Activated CD8-positive, alpha-beta T cell treated with anti-CD3 and anti-CD28 coated beads for 36 hours (primary cell): Measurements from ENCODE around the gene CDC34. TPM values are rescaled to one million over a fixed set of nuclear protein-coding genes. Genes with fewer than 3 reads are reported as not detected.

Experiments used
- ATAC-seq: fragments of 200-7000 bp; cut with Tn5 transposase; one replicate; pipeline ENCODE4 v1.10.0; 2021; ENCODE audit warnings: mild to moderate bottlenecking, moderate library complexity
- CTCF ChIA-PET: fragments of 350-600 bp; sonication (Branson Sonifier 250); formaldehyde crosslinking; loops from one replicate; lab custom pipeline; 2021; ENCODE audit warnings: antibody characterized with exemption; lab: Charles Lee
- POLR2A ChIA-PET: fragments of 350-600 bp; sonication (Branson Sonifier 250); formaldehyde crosslinking; loops from one replicate; lab custom pipeline; 2021; ENCODE audit warnings: antibody characterized with exemption; lab: Charles Lee
- DNase-seq: peaks from one replicate; pipeline ENCODE4 v3.0.0-alpha.2; 2020
- H3K27ac Mint-ChIP-seq: one replicate; pipeline ENCODE4 v1.8.0; 2021; ENCODE audit warnings: mild to moderate bottlenecking, mixed read lengths
- H3K27me3 Mint-ChIP-seq: one replicate; pipeline ENCODE4 v1.8.0; 2021; ENCODE audit warnings: mixed read lengths
- H3K36me3 Mint-ChIP-seq: one replicate; pipeline ENCODE4 v1.8.0; 2021; ENCODE audit warnings: low read depth, mixed read lengths
- H3K4me1 Mint-ChIP-seq: one replicate; pipeline ENCODE4 v1.8.0; 2021; ENCODE audit warnings: low read depth, mixed read lengths
- H3K4me3 Mint-ChIP-seq: one replicate; pipeline ENCODE4 v1.8.0; 2021; ENCODE audit warnings: mild to moderate bottlenecking, moderate library complexity, mixed read lengths
- H3K9me3 Mint-ChIP-seq: one replicate; pipeline ENCODE4 v1.8.0; 2021; ENCODE audit warnings: mixed read lengths
- intact Hi-C: fragments of 100-400 bp; cut with micrococcal nuclease; formaldehyde crosslinking; loops from one replicate; pipeline ENCODE4 v1.10.0; 2022
- total RNA-seq, 2 experiments: library from RNA; stranded (reverse); gene quantifications; one replicate each; pipeline ENCODE4 v1.2.3, GENCODE V29; 2021
- TF ChIP-seq, protein P1 (sequence below): fragments of 200-600 bp; IDR thresholded peaks from one replicate; pipeline ENCODE4 v1.8.0; 2022; ENCODE audit warnings: antibody characterized with exemption, mild to moderate bottlenecking

Gene CDC34
- total RNA-seq, 2 experiments from 2014 or later = 38.1 to 43.7 TPM

- ATAC-seq = no peak
- peaks cover 32% of the 10 kb centered on the region for H3K4me1 Mint-ChIP-seq
- no peak for DNase-seq
- H3K27me3 Mint-ChIP-seq = no peaks in the 10 kb centered on the region
- no peak overlapping the region for H3K4me3 Mint-ChIP-seq
- CTCF ChIA-PET = interaction anchor here (1.3 to 1.5 kb wide), 3 partner anchors 8 to 407 kb away, joined by 3 to 12 read pairs (median 4); partner anchors contain the start of gene WDR18
- TF ChIP-seq, protein P1, sequence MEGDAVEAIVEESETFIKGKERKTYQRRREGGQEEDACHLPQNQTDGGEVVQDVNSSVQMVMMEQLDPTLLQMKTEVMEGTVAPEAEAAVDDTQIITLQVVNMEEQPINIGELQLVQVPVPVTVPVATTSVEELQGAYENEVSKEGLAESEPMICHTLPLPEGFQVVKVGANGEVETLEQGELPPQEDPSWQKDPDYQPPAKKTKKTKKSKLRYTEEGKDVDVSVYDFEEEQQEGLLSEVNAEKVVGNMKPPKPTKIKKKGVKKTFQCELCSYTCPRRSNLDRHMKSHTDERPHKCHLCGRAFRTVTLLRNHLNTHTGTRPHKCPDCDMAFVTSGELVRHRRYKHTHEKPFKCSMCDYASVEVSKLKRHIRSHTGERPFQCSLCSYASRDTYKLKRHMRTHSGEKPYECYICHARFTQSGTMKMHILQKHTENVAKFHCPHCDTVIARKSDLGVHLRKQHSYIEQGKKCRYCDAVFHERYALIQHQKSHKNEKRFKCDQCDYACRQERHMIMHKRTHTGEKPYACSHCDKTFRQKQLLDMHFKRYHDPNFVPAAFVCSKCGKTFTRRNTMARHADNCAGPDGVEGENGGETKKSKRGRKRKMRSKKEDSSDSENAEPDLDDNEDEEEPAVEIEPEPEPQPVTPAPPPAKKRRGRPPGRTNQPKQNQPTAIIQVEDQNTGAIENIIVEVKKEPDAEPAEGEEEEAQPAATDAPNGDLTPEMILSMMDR = no peak
- H3K9me3 Mint-ChIP-seq = no peaks in the 10 kb centered on the region
- POLR2A ChIA-PET = interaction anchor here (0.8 kb wide), 1 partner anchor 83 kb away, joined by 3 read pairs; no protein-coding TSS in a partner anchor
- H3K36me3 Mint-ChIP-seq = peaks cover 13% of the 10 kb centered on the region
- no peak overlapping the region for H3K27ac Mint-ChIP-seq
- intact Hi-C loops = no loop called here
Measured at GRCh38 chr19:576768-577438, 45.3 kb downstream of the CDC34 start.

GRCh38 chr19:577439-578392 lies 46.2 kb downstream of the CDC34 start:
- Mint-ChIP-seq H3K9me3 (no peaks in the 10 kb centered on the region), H3K4me3 (no peak overlapping the region), H3K36me3 (peaks cover 15% of the 10 kb centered on the region), H3K4me1 (peaks cover 31% of the 10 kb centered on the region), H3K27ac (no peak overlapping the region), H3K27me3 (no peaks in the 10 kb centered on the region)
- ATAC-seq (no peak), DNase-seq (no peak)
- ChIA-PET CTCF (interaction anchor here (1.3 kb wide), 1 partner anchor 406 kb away, joined by 3 read pairs; the partner anchor contains the start of gene WDR18), POLR2A (interaction anchor here (0.8 kb wide), 1 partner anchor 82 kb away, joined by 3 read pairs; no protein-coding TSS in a partner anchor)
- TF ChIP-seq, protein P1 = no peak
- intact Hi-C loops = no loop called here

- ATAC-seq = no peak
Measured at GRCh38 chr19:579111-579841, 47.7 kb downstream of the CDC34 start.

GRCh38 chr19:579842-580155 lies 48.2 kb downstream of the CDC34 start:
- Mint-ChIP-seq H3K27me3 (no peaks in the 10 kb centered on the region), H3K4me3 (no peak overlapping the region), H3K27ac (no peak overlapping the region), H3K4me1 (peaks cover 24% of the 10 kb centered on the region), H3K36me3 (peaks cover 16% of the 10 kb centered on the region), H3K9me3 (no peaks in the 10 kb centered on the region)
- ChIA-PET POLR2A (interaction anchor here (0.6 kb wide), 1 partner anchor 55 kb away, joined by 3 read pairs; no protein-coding TSS in a partner anchor), CTCF (no interaction called here)
- ATAC-seq (no peak), DNase-seq (no peak)
- TF ChIP-seq, protein P1 = no peak
- intact Hi-C loops = loop anchor here (10.0 kb wide), 1 partner anchor 155 kb away; no protein-coding TSS in a partner anchor

More at GRCh38 chr19:579111-579841, 47.7 kb downstream of the CDC34 start:
- no peaks in the 10 kb centered on the region for H3K9me3 Mint-ChIP-seq
- H3K27ac Mint-ChIP-seq = no peak overlapping the region
- H3K36me3 Mint-ChIP-seq = peaks cover 16% of the 10 kb centered on the region
- intact Hi-C loops = no loop called here
- DNase-seq = no peak
- no peaks in the 10 kb centered on the region for H3K27me3 Mint-ChIP-seq
- CTCF ChIA-PET = no interaction called here
- H3K4me1 Mint-ChIP-seq = peaks cover 28% of the 10 kb centered on the region
- POLR2A ChIA-PET = interaction anchor here (0.6 kb wide), 1 partner anchor 55 kb away, joined by 3 read pairs; no protein-coding TSS in a partner anchor
- TF ChIP-seq, protein P1 = no peak
- H3K4me3 Mint-ChIP-seq = no peak overlapping the region
